SKM-1 (cell line): ENCODE data around the gene UBE3D.

Experiments used
- DNase-seq: peaks from one replicate; lab custom pipeline; 2025; ENCODE audit not compliant: unreplicated experiment; lab: John Stamatoyannopoulos, UW

UBE3D gene

GRCh38 chr6:83065511-83066192 lies at the start of gene UBE3D:
TSS of gene UBE3D (minus strand) at chr6:83065841. CDS start at chr6:83065718, 123 bp downstream.
- peak; percentile 49 for DNase-seq

- DNase-seq = no peak
These were observed 48.5 kb upstream of the UBE3D start for GRCh38 chr6:83114164-83114563.

- DNase-seq = no peak
These were observed 47.6 kb upstream of the UBE3D start for GRCh38 chr6:83113258-83113657.

- DNase-seq = no peak
These were observed 42.7 kb upstream of the UBE3D start for GRCh38 chr6:83108378-83108777.

GRCh38 chr6:83098589-83098988 lies 32.9 kb upstream of the UBE3D start:
- DNase-seq = no peak

- no peak for DNase-seq
These were observed 32.0 kb upstream of the UBE3D start for GRCh38 chr6:83097675-83098074.

- no peak for DNase-seq
These were observed 31.6 kb upstream of the UBE3D start for GRCh38 chr6:83097204-83097603.

GRCh38 chr6:83096791-83097190 lies 31.1 kb upstream of the UBE3D start:
- DNase-seq = no peak

- DNase-seq = no peak
These were observed 27.2 kb upstream of the UBE3D start for GRCh38 chr6:83092756-83093399.

- no peak for DNase-seq
These were observed 21.1 kb upstream of the UBE3D start for GRCh38 chr6:83086751-83087150.

- DNase-seq = no peak
These were observed 17.8 kb upstream of the UBE3D start for GRCh38 chr6:83083476-83083875.

- no peak for DNase-seq
These were observed 8.0 kb upstream of the UBE3D start for GRCh38 chr6:83073615-83074014.

GRCh38 chr6:83072726-83073125 lies 7.1 kb upstream of the UBE3D start:
- DNase-seq = no peak

- no peak for DNase-seq
These were observed 6.1 kb upstream of the UBE3D start for GRCh38 chr6:83071707-83072106.

- no peak for DNase-seq
These were observed 5.4 kb upstream of the UBE3D start for GRCh38 chr6:83071023-83071422.

- DNase-seq = no peak
These were observed 4.0 kb upstream of the UBE3D start for GRCh38 chr6:83069633-83070032.

GRCh38 chr6:83068616-83069015 lies 3.0 kb upstream of the UBE3D start:
- DNase-seq = no peak

- peak; percentile 93 for DNase-seq
These were observed 2.1 kb upstream of the UBE3D start, which contains the start of gene DOP1A for GRCh38 chr6:83067448-83068439. TSS of gene DOP1A (plus strand) at chr6:83067671. CDS start at chr6:83096978, 29,307 bp downstream.

- no peak for DNase-seq
These were observed 3.4 kb downstream of the UBE3D start for GRCh38 chr6:83062225-83062624.

GRCh38 chr6:83061190-83061589 lies 4.5 kb downstream of the UBE3D start:
- DNase-seq = no peak

GRCh38 chr6:83057705-83058321 lies 7.8 kb downstream of the UBE3D start:
- DNase-seq = no peak
